Endothelial cell of umbilical vein (primary cell): ENCODE measurements around the gene RUNX2. TPM values are rescaled to one million over a fixed set of nuclear protein-coding genes. Genes with fewer than 3 reads are reported as not detected.

Experiments used
- BruUV-seq: library from RNA; stranded (reverse); fragments of 400-500 nt; replicated peaks from 2 replicates; lab custom pipeline; 2021; lab: Mats Ljungman, UMichigan
- CTCF ChIA-PET: fragments of 300-600, 350-600 bp; sonication (Branson Sonifier 250); formaldehyde crosslinking; loops from one replicate; lab custom pipeline; 2021; ENCODE audit warnings: antibody characterized with exemption, inconsistent platforms; lab: Charles Lee
- POLR2A ChIA-PET: fragments of 300-600, 350-600 bp; sonication (Branson Sonifier 250); formaldehyde crosslinking; loops from one replicate; lab custom pipeline; 2021; ENCODE audit warnings: antibody characterized with exemption, inconsistent platforms; lab: Charles Lee
- DNase-seq: peaks from one replicate; pipeline ENCODE4 v3.0.0-alpha.2; 2011; ENCODE audit warnings: low read depth, low spot score
- FAIRE-seq: peaks from 2 replicates; lab custom pipeline; 2011; peaks lifted over from hg19 to GRCh38; lab: Jason Lieb, UNC
- H2AFZ ChIP-seq: 2 replicates; pipeline ENCODE4 v1.6.0; 2012; ENCODE audit warnings: low read depth, low read length, control low read depth, inconsistent platforms
- H3K27ac ChIP-seq: 2 replicates; pipeline ENCODE4 v1.5.1; 2011; ENCODE audit warnings: low read depth, mild to moderate bottlenecking, control low read depth, low read length, moderate library complexity; ENCODE audit not compliant: insufficient read depth
- H3K27me3 ChIP-seq, 2 experiments: 2 replicates each; pipeline versions ENCODE4 v1.6.0 to v1.6.1; 2011; ENCODE audit warnings: low read length in 2 of 2, mixed read lengths in 1 of 2; ENCODE audit not compliant: control insufficient read depth in 2 of 2, insufficient read depth in 2 of 2
- H3K36me3 ChIP-seq, 2 experiments: 2 replicates in 1 of 2; 3 replicates in 1 of 2; pipeline ENCODE4 v1.5.1; 2011; ENCODE audit warnings: low read length in 2 of 2, mild to moderate bottlenecking in 1 of 2, moderate library complexity in 1 of 2; ENCODE audit not compliant: control insufficient read depth in 2 of 2, insufficient read depth in 2 of 2; ENCODE audit errors: extremely low read depth in 1 of 2
- H3K4me1 ChIP-seq: 3 replicates; pipeline ENCODE4 v1.5.1; 2011; ENCODE audit warnings: mild to moderate bottlenecking, low read length; ENCODE audit not compliant: control insufficient read depth, insufficient read depth; ENCODE audit errors: extremely low read depth
- H3K4me2 ChIP-seq: 2 replicates; pipeline ENCODE4 v1.6.1; 2011; ENCODE audit warnings: low read length, control low read depth, mixed read lengths; ENCODE audit not compliant: insufficient read depth
- H3K4me3 ChIP-seq, 3 experiments: fragments of 200-600 bp in 1 of 3; sonication (generic), shearing (Covaris generic) in 1 of 3; replicated peaks in 1 of 3; 2 replicates each; pipeline ENCODE4 v1.5.1; 2011 to 2016; ENCODE audit warnings: control low read depth in 3 of 3, low read length in 3 of 3, mild to moderate bottlenecking in 2 of 3, inconsistent platforms in 1 of 3, low read depth in 1 of 3, moderate library complexity in 1 of 3; ENCODE audit not compliant: insufficient read depth in 1 of 3
- H3K79me2 ChIP-seq: 2 replicates; pipeline ENCODE4 v1.6.0; 2012; ENCODE audit warnings: low read length, inconsistent platforms; ENCODE audit not compliant: control insufficient read depth, insufficient read depth
- H3K9ac ChIP-seq: replicated peaks from 2 replicates; pipeline ENCODE3; 2011; ENCODE audit warnings: low read length, control low read depth; ENCODE audit not compliant: insufficient read depth; ENCODE audit errors: extremely low read depth
- H3K9me1 ChIP-seq: replicated peaks from 3 replicates; pipeline ENCODE4 v1.6.0; 2011; ENCODE audit warnings: mild to moderate bottlenecking, low read length; ENCODE audit not compliant: control insufficient read depth, insufficient read depth; ENCODE audit errors: extremely low read depth
- H3K9me3 ChIP-seq: replicated peaks from 2 replicates; pipeline ENCODE4 v1.5.1; 2012; ENCODE audit warnings: low read length, inconsistent platforms; ENCODE audit not compliant: control insufficient read depth, insufficient read depth
- H4K20me1 ChIP-seq: replicated peaks from 2 replicates; pipeline ENCODE3; 2011; ENCODE audit warnings: mild to moderate bottlenecking, low read length; ENCODE audit not compliant: control insufficient read depth, insufficient read depth; ENCODE audit errors: extremely low read depth
- EZH2 ChIP-seq: IDR thresholded peaks from 2 replicates; pipeline ENCODE4 v1.6.1; 2012; ENCODE audit warnings: borderline replicate concordance, low read depth, mild to moderate bottlenecking, moderate library complexity, low read length, inconsistent platforms; ENCODE audit not compliant: severe bottlenecking
- FOS ChIP-seq: IDR thresholded peaks from 2 replicates; pipeline ENCODE4 v1.6.1; 2011; ENCODE audit warnings: mild to moderate bottlenecking, low read length, moderate library complexity, borderline replicate concordance; ENCODE audit not compliant: insufficient read depth
- GATA2 ChIP-seq: IDR thresholded peaks from 2 replicates; pipeline ENCODE4 v1.7.0; 2011; ENCODE audit warnings: low read depth, mild to moderate bottlenecking, moderate library complexity, mixed read lengths, low read length; ENCODE audit not compliant: insufficient read length, insufficient read depth
- JUN ChIP-seq: IDR thresholded peaks from 2 replicates; pipeline ENCODE4 v1.6.1; 2011; ENCODE audit warnings: borderline replicate concordance, low read depth; ENCODE audit not compliant: insufficient read length, insufficient read depth
- MYC ChIP-seq: IDR thresholded peaks from one replicate; pipeline ENCODE4 v1.6.1; 2011; ENCODE audit warnings: mild to moderate bottlenecking, low read depth, low read length
- POLR2A ChIP-seq: IDR thresholded peaks from 2 replicates; pipeline ENCODE4 v1.6.1; 2012; ENCODE audit warnings: low read depth, mild to moderate bottlenecking, control low read depth, low read length
- POLR2AphosphoS5 ChIP-seq: IDR thresholded peaks from 2 replicates; pipeline ENCODE4 v1.6.1; 2012; ENCODE audit warnings: low read depth, mild to moderate bottlenecking, control low read depth, low read length, moderate library complexity; ENCODE audit not compliant: insufficient read depth
- dilution Hi-C: fragments of 300-500 bp; cut with MboI; formaldehyde crosslinking; loops from one replicate; pipeline ENCODE4 v1.15.0; 2019; ENCODE audit warnings: low sequenced_read_pairs; ENCODE audit not compliant: extremely low pct_ligation_motif_present
- intact Hi-C: fragments of 100-400 bp; cut with micrococcal nuclease; formaldehyde crosslinking; loops from one replicate; pipeline ENCODE4 v1.10.0; 2022
- polyA plus RNA-seq, 4 experiments: library from polyadenylated mRNA; depleted of rRNA in 3 of 4; stranded (reverse) in 3 of 4; unstranded in 1 of 4; fragments of >200 nt; gene quantifications; 2 replicates each; pipeline versions ENCODE4 v1.2.1 to v1.2.3, GENCODE V29; 2011 to 2012; ENCODE audit warnings: missing spikeins in 1 of 4
- total RNA-seq: library from RNA; stranded (reverse); gene quantifications from 2 replicates; pipeline ENCODE4 v1.2.3, GENCODE V29; 2021
- TF ChIP-seq, protein P1 (sequence below), 2 donors: IDR thresholded peaks; 1 replicate in 1 of 2; 2 replicates in 1 of 2; pipeline ENCODE4 v1.5.1; 2011; ENCODE audit warnings: low read length in 2 of 2, mild to moderate bottlenecking in 2 of 2, moderate library complexity in 2 of 2, control low read depth in 1 of 2, inconsistent platforms in 1 of 2, low read depth in 1 of 2; ENCODE audit not compliant: insufficient read depth in 1 of 2; ENCODE audit errors: extremely low read depth in 1 of 2
- TF ChIP-seq, protein P2 (sequence below): IDR thresholded peaks from 2 replicates; pipeline ENCODE4 v1.6.1; 2011; ENCODE audit not compliant: insufficient read depth, insufficient read length

The RUNX2 gene
- total and polyA plus RNA-seq, 2 donors (not counting 3 experiments of a cell fraction or from before 2014, with no cell fraction given) = 0.06 TPM; not detected in 1

DNA sequence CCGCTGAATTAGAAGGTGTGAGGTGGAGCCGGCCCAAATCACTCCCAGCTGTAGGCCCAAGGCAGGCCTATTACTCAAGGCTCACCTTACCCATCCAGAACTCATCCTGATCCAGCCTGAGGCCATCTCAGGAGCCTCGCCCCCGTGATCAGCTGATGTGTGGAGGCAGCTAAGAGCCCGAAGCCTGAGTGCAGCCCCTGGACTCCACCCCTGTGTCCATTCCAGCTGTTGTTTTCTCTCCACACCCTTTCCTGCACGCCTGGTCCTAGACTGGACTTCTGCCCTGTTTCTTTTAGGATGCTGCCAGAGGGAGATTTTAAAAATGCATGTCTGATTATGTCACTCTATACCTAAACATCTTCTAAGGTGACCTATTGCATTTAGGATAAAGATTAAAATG, 174.3 kb downstream of the RUNX2 start:
- CTCF ChIA-PET = no interaction called here

More for the DNA sequence above, 174.3 kb downstream of the RUNX2 start:
- H3K79me2 ChIP-seq = no peaks in the 10 kb centered on the region
- FAIRE-seq (no peak), DNase-seq (no peak)
- dilution Hi-C loops = no loop called here
- no peak overlapping the region for H2AFZ ChIP-seq
- no peaks in the 10 kb centered on the region for H3K9me3 ChIP-seq
- no peaks in the 10 kb centered on the region for H4K20me1 ChIP-seq
- POLR2A ChIA-PET = no interaction called here
- intact Hi-C loops = loop anchor here (5.0 kb wide), 2 partner anchors 80 to 210 kb away; no protein-coding TSS in a partner anchor
- H3K27ac ChIP-seq = no peak overlapping the region
- H3K4me1 ChIP-seq = peaks cover 5% of the 10 kb centered on the region
- H3K4me3 ChIP-seq = no peak overlapping the region
- no peaks in the 10 kb centered on the region for H3K9me1 ChIP-seq
- no peak overlapping the region for H3K9ac ChIP-seq
- no peak overlapping the region for H3K4me2 ChIP-seq
- no peak for TF ChIP-seq JUN
- TF ChIP-seq POLR2A = no peak
- TF ChIP-seq EZH2 = no peak
- TF ChIP-seq MYC = no peak
- TF ChIP-seq GATA2 = no peak
- TF ChIP-seq, protein P1, sequence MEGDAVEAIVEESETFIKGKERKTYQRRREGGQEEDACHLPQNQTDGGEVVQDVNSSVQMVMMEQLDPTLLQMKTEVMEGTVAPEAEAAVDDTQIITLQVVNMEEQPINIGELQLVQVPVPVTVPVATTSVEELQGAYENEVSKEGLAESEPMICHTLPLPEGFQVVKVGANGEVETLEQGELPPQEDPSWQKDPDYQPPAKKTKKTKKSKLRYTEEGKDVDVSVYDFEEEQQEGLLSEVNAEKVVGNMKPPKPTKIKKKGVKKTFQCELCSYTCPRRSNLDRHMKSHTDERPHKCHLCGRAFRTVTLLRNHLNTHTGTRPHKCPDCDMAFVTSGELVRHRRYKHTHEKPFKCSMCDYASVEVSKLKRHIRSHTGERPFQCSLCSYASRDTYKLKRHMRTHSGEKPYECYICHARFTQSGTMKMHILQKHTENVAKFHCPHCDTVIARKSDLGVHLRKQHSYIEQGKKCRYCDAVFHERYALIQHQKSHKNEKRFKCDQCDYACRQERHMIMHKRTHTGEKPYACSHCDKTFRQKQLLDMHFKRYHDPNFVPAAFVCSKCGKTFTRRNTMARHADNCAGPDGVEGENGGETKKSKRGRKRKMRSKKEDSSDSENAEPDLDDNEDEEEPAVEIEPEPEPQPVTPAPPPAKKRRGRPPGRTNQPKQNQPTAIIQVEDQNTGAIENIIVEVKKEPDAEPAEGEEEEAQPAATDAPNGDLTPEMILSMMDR (IDR thresholded peaks at IDR 0.05; ENCODE audit: extremely low read depth in 1 of 2, insufficient read depth in 1 of 2, low read depth in 1 of 2, low read length in 2 of 2) = no peak
- TF ChIP-seq, protein P2, sequence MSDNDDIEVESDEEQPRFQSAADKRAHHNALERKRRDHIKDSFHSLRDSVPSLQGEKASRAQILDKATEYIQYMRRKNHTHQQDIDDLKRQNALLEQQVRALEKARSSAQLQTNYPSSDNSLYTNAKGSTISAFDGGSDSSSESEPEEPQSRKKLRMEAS = no peak
- TF ChIP-seq FOS = no peak
- no peak for TF ChIP-seq POLR2AphosphoS5
- BruUV-seq = no TSS peak
- no peaks in the 10 kb centered on the region for H3K36me3 ChIP-seq
- H3K27me3 ChIP-seq = no peaks in the 10 kb centered on the region
